HL-60 (cell line): ENCODE data around the gene MAS1L.

Experiments used
- DNase-seq, 2 experiments: peaks; one replicate each; pipeline ENCODE4 v3.0.0-alpha.2; 2010 to 2020; ENCODE audit warnings: low read depth in 1 of 2, low spot score in 1 of 2
- H3K27ac ChIP-seq: fragments of 250-450 bp; sonication (Bioruptor Pico); replicated peaks from 2 replicates; pipeline ENCODE4 v1.5.1; 2020; ENCODE audit warnings: mild to moderate bottlenecking, moderate library complexity
- H3K27me3 ChIP-seq: fragments of 250-450 bp; sonication (Bioruptor Pico); 2 replicates; pipeline ENCODE4 v1.5.1; 2021; ENCODE audit warnings: mild to moderate bottlenecking, moderate library complexity; ENCODE audit not compliant: insufficient read depth, poor library complexity, severe bottlenecking
- H3K4me3 ChIP-seq: replicated peaks from 2 replicates; pipeline ENCODE4 v1.5.1; 2011; ENCODE audit warnings: mild to moderate bottlenecking, control low read depth, low read length; ENCODE audit not compliant: insufficient read depth
- GABPA ChIP-seq: IDR thresholded peaks from 2 replicates; pipeline ENCODE4 v1.6.1; 2012; ENCODE audit warnings: low read depth
- POLR2AphosphoS5 ChIP-seq: IDR thresholded peaks from 2 replicates; pipeline ENCODE4 v1.6.1; 2012; ENCODE audit warnings: low read depth
- SPI1 ChIP-seq: IDR thresholded peaks from 2 replicates; pipeline ENCODE4 v1.6.1; 2012; ENCODE audit warnings: low read depth, mild to moderate bottlenecking, borderline replicate concordance
- TF ChIP-seq, protein P1 (sequence below): IDR thresholded peaks from one replicate; pipeline ENCODE4 v1.5.1; 2011; ENCODE audit warnings: low read length, control low read depth, inconsistent platforms; ENCODE audit not compliant: insufficient read depth
- TF ChIP-seq, protein P2 (sequence below): IDR thresholded peaks from 2 replicates; pipeline ENCODE4 v1.6.1; 2012; ENCODE audit warnings: low read depth; ENCODE audit not compliant: insufficient replicate concordance

Gene MAS1L

DNA sequence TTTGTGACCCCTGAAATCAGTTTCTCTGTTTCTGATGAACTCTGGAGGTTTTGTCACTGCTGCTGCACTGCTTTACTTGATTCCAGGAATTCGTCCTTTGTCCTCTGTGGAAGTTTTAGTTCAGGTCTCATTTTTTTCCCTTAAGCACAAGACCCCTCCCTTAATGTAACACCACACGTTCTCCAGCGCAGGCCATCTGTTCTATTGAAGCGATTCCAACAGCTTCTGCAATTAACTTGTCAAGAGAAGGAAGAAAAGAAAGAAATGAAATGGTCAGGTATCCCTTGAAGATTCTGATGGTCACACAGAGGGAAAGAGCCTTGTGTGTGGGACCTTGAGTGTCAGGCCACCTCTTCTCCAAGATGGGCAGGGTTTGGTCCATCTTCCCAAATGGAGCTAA is 7.8 kb upstream of the MAS1L start:
- no peak for DNase-seq
- TF ChIP-seq SPI1: no peak
- TF ChIP-seq GABPA: no peak
- Histone ChIP-seq H3K27ac (no peak overlapping the region), H3K27me3 (peaks cover 3% of the 10 kb centered on the region), H3K4me3 (no peak overlapping the region)

DNA sequence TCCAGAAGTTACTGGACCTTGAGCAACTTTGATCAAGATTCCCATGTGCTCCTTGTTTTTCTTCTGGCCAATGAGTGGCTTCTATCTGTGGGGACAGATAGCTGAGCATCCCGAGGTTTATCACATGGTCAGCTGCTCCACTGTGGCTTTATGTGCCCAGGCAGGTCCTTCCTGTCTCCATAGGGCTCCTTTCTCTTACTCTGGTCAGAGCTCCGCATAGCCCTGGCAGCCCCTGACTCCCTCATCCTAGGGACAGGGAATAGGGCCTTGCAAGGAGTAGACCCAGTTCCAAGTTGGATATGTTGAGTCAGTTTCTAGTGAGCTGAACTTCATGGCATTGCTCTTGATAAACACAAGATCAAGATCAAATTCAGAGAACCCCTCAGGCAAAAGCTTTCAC is 6.4 kb upstream of the MAS1L start:
- TF ChIP-seq SPI1 (no peak), GABPA (no peak), POLR2AphosphoS5 (no peak)
- TF ChIP-seq, protein P1, sequence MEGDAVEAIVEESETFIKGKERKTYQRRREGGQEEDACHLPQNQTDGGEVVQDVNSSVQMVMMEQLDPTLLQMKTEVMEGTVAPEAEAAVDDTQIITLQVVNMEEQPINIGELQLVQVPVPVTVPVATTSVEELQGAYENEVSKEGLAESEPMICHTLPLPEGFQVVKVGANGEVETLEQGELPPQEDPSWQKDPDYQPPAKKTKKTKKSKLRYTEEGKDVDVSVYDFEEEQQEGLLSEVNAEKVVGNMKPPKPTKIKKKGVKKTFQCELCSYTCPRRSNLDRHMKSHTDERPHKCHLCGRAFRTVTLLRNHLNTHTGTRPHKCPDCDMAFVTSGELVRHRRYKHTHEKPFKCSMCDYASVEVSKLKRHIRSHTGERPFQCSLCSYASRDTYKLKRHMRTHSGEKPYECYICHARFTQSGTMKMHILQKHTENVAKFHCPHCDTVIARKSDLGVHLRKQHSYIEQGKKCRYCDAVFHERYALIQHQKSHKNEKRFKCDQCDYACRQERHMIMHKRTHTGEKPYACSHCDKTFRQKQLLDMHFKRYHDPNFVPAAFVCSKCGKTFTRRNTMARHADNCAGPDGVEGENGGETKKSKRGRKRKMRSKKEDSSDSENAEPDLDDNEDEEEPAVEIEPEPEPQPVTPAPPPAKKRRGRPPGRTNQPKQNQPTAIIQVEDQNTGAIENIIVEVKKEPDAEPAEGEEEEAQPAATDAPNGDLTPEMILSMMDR: no peak
- TF ChIP-seq, protein P2, sequence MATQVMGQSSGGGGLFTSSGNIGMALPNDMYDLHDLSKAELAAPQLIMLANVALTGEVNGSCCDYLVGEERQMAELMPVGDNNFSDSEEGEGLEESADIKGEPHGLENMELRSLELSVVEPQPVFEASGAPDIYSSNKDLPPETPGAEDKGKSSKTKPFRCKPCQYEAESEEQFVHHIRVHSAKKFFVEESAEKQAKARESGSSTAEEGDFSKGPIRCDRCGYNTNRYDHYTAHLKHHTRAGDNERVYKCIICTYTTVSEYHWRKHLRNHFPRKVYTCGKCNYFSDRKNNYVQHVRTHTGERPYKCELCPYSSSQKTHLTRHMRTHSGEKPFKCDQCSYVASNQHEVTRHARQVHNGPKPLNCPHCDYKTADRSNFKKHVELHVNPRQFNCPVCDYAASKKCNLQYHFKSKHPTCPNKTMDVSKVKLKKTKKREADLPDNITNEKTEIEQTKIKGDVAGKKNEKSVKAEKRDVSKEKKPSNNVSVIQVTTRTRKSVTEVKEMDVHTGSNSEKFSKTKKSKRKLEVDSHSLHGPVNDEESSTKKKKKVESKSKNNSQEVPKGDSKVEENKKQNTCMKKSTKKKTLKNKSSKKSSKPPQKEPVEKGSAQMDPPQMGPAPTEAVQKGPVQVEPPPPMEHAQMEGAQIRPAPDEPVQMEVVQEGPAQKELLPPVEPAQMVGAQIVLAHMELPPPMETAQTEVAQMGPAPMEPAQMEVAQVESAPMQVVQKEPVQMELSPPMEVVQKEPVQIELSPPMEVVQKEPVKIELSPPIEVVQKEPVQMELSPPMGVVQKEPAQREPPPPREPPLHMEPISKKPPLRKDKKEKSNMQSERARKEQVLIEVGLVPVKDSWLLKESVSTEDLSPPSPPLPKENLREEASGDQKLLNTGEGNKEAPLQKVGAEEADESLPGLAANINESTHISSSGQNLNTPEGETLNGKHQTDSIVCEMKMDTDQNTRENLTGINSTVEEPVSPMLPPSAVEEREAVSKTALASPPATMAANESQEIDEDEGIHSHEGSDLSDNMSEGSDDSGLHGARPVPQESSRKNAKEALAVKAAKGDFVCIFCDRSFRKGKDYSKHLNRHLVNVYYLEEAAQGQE: no peak

DNA sequence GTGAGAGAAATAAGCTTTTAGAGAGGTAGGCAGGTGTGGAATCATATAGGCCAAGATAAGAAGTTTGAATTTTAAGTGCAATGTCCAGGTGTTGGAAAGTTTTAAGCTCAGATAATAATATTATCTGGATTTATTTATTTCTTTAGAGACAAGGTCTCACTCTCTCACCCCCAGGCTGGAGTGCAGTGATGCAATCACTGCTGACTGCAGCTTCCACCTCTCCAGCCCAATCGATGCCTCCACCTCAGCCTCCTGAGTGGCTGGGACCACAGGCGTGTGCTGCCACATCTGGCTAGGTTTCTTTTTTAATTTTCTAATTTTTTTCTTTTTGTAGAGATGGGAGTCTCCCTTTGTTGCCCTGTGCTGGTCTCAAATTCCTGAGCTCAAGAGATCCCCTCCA is 5.5 kb upstream of the MAS1L start:
- no peaks in the 10 kb centered on the region for H3K27me3 ChIP-seq
- TF ChIP-seq, protein P1: no peak
- TF ChIP-seq GABPA: no peak
- TF ChIP-seq, protein P2: no peak
- no peak for TF ChIP-seq SPI1
- TF ChIP-seq POLR2AphosphoS5: no peak
- H3K4me3 ChIP-seq: no peak overlapping the region
- no peak overlapping the region for H3K27ac ChIP-seq
- DNase-seq: no peak

More for the DNA sequence above, 6.4 kb upstream of the MAS1L start:
- no peak overlapping the region for H3K4me3 ChIP-seq
- peaks cover 2% of the 10 kb centered on the region for H3K27me3 ChIP-seq
- no peak overlapping the region for H3K27ac ChIP-seq
- no peak for DNase-seq

DNA sequence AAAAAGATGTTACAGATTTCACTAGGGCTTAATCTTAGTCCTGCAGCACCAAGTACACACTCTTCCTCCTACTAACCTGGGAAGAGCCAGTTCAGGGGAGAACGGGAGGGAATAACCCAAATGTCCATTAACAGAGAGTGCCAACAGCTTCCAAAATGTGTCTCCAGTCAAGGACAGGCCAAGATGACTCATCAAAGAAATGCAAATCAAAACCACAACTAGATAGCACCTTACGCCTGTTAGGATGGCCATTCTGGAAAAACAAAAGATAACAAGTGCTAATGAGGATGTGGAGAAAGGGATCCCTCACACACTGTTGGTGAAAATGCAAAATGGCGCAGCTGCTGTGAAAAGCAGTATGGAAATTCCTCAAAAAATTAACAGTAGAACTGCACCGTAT is 3.8 kb upstream of the MAS1L start:
- DNase-seq: no peak
- Histone ChIP-seq H3K27ac (no peak overlapping the region), H3K27me3 (no peaks in the 10 kb centered on the region), H3K4me3 (no peak overlapping the region)
- TF ChIP-seq, protein P1: no peak
- TF ChIP-seq GABPA (no peak), POLR2AphosphoS5 (no peak), SPI1 (no peak)
